NCI-H748 (cell line): Measurements from ENCODE around the gene PSD.
A peak's percentile ranks its signal among the peaks of the same experiment; 100 is the strongest.

ENCODE experiments used
- DNase-seq: peaks from one replicate; lab custom pipeline; 2025; ENCODE audit not compliant: unreplicated experiment; lab: John Stamatoyannopoulos, UW

PSD gene

DNA sequence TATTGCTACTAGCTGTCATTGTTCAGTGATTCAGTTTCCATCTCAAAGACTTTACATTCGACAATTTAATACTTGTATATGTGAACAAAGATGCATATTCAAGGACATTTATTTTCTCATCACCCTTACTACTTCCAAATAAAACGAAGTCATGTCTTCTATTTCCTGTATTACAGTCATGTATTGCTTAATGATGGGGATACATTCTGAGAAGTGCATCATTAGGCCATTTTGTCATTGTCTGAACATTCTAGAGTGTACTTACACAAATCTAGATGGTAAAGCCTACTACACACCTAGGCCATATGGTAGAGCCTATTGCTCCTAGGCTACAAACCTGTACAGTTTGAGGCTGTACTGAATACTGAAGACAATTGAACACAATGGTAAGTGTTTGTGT is 26.3 kb upstream of the PSD start:
- DNase-seq = no peak

GRCh38 chr10:102438374-102438773 is 19.8 kb upstream of the PSD start:
- no peak for DNase-seq

DNA sequence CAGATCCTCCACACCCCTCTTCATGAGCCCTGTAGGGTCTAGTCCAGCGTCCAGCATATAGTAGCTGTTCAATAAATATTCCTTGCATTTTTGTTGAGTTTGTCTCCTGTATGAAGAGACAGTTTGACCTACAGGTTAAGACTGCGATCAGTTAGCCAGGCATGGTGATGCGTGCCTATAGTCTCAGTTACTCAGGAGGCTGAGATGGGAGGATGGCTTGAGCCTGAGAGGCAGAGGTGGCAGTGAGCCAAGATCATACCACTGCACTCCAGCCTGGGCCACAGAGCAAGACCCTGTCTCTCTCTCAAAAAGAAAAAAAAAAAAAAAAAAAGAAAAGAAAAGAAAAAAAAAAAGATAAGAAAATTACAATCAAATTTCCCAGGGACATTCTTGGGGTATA is 18.9 kb upstream of the PSD start:
- no peak for DNase-seq

DNA sequence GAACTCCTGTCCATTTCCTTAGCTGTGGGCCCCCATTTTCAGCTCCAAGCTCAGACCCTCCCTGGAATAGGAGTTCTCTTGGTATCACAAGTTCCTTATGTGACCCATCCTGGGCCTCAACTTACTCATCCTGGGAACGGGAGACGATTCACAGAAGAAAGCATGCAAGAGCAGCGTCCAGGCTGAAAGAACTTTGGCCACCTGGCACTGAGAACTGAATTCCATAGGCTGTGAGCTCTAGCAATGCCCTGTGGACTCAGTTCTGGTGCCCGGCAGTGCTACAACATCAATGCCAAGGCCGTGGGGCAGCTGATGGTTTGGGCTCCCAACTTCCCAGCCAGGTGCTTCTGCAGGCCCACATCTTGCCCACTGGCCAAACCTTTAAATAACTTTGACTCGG is 17.7 kb upstream of the PSD start:
- DNase-seq = no peak

DNA sequence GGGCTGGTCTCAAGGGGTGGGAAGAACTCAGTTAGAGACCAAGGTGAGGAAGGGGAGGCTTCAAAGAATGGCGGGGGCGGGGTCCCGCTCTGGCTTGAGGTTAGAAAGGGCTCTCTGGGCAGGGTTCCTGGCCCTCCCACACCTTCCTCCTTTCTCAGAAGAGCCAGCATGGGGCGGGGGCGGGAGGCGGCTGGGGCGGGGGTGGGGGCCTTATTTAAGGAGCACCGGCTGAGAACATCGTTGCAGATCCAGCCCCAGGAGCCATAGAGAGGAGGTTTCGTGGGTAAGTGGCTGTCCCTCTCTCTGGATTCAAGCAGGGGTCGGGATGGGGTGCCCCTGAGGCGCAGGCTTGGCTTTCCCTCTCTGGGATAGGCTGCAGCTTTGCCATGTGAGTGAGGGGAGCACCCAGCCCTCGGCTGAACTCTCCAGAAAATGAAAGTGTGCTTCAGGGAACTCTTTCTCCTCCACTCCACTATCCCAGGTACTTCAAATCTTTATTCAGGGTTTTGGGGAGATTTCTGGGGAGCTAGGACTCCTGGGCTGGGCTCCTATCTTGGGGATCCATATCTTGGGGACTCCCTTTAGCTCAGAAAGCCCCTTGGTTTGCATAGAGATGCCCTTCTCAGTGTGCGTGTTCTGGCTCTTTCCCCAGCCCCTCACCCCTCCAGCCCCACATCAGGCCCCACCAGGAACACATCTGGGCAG is 17.1 kb upstream of the PSD start:
- no peak for DNase-seq

- no peak for DNase-seq
Measured at GRCh38 chr10:102435133-102435497, 16.5 kb upstream of the PSD start.

DNA sequence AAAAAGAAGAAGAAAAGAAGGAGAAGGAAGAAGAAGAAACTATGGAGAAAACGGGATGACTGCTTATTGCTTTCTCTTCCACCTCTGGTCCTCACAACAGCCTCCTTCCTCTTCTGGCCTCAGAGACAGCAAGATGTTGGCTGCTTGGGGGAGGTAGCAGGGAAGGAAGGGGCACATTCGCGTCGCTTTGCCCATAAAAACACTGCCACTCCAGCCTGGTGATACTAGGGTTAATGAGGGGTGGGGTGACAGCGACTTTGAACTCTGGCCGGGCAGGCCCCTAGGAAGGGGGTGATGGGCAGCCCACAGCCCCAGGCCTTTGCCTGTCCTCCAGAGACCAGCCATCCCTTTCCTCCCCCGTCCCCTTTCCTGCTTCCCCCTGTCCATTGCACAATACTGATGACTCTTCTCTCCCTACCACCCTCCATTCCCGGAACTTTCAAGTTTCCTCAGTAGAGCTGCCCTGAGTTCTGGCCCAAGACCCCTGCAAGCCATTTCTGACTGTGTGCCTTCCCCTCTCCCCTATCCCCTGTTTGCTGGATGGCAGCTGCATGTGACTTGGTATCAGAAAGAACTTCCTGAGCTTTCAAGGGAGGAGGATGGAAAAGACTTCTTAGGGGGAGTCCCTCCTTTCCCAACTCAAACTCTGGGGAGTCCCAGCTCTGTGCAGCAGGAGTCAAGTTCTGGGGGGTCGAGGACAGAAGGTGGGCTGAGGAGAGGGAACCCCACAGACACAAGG is 16.0 kb upstream of the PSD start:
- DNase-seq = no peak

DNA sequence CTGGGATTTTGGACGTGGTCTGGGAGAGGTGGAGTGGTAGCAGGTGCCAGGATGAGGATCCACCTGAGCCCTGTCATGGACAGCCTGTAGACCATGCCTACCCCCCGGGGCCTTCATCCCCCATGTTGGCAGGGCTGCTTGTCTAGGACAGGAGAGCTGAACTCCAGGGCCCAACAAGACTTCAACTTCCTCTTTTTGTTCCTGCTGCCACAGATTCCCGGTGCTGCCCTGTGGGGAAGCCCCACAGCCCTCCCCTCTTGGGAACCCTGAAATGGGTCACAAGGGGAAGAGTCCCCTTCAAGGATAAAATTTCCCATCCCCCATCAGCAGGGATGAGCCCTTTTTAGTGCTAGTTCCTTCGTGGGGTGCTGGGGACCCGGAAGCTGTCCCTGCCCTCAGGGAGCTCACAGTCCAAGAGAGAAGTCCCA is 15.0 kb upstream of the PSD start:
- no peak for DNase-seq

- DNase-seq = peak; percentile 94
Measured at GRCh38 chr10:102432162-102432950, 13.8 kb upstream of the PSD start, which contains the start of gene CUEDC2. Gene CUEDC2, minus strand, starts transcription at chr10:102432574. Its CDS starts 7,386 bp downstream, at chr10:102425188.

DNA sequence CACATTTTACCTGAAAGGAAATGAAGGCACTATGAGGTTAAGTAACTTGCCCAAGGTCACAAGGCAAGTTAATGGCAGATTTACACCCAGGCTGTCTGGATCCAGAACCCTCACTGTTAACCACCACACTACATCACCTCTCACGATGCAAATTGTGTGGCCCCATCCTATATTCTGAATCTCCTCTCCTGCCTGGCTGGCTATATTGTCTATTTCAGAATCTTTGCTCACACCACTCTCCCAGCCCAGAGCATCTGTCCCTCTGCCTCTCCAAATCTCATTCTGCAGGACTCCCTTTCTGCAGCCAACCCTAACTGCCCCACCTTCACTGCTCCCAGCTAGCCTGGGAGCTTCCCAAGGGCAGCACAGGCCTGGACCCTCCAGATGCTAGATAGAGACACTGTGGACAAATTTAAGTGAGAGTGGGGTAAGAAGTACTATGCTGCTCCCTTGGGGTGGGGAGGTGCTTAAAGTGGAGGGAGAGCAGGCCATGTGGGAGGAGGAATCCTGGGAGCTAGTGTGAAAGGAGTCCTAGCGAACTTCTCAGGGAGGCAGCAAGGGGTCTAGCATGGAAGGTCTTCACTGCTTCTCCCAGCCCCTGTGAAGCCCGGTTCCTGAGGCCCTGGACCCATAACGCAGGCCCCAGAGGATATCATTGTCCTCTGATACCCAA is 13.0 kb upstream of the PSD start:
- peak; percentile 29 for DNase-seq

DNA sequence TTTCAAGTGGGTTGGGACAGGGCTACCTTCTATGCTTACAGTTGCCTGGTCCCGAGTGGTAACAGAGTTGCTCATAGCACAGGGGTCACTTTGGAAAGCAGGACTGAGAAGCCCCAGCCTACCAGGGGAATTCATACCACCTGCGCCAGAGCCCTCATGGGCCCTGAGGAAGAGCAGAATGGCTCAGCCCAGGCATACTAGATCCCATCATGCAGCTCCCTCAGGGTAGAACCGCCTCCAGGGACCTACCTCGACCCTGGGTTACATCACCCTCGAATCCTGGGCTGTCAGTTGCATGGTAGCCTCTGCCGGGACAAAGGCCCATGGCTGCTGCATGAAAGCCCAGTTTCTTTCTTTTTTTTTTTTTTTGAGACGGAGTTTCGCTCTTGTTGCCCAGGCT is 10.9 kb upstream of the PSD start:
- no peak for DNase-seq

DNA sequence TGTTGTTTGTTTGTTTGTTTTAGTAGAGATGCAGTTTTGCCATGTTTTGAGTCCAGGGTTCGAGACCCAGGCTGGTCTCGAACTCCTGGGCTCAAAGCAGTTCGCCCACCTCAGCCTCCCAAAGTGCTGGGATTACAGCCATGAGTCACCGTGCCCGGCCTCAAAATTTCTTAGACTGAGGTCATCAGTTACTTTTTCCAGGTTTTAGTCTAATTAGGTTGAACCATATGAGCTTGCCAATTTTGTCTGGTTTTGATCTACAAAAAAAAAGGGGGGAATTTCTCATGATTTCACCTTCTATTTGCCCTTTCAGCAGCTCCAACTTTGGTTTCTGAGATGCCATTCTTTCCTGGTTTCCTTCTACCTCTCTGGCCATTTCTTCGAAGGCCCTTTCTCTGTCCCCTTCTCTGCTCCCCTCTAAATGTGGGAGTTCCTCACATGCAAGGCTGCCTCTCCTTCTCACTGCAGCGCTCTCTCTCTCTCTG is 8.3 kb upstream of the PSD start:
- DNase-seq = no peak

DNA sequence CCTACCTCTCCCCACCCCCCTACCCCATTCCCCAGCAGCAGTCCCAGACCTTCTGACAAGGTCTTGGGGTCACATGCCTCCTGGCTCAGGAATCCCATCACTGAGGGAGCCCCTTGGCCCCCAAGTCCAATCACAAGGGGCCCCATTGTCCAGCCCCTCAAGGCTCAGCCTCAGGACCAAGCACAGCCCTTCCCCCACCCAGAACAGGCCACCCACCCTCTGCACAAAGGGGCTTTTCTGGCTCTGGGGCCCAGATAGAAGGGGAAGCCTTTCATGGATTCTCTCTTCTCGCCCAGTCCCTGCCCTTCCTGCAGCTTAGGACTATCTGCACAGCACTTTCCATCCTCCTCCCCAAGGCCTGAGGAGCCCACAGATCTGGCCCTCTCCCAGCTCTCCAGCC is 6.9 kb upstream of the PSD start:
- no peak for DNase-seq

DNA sequence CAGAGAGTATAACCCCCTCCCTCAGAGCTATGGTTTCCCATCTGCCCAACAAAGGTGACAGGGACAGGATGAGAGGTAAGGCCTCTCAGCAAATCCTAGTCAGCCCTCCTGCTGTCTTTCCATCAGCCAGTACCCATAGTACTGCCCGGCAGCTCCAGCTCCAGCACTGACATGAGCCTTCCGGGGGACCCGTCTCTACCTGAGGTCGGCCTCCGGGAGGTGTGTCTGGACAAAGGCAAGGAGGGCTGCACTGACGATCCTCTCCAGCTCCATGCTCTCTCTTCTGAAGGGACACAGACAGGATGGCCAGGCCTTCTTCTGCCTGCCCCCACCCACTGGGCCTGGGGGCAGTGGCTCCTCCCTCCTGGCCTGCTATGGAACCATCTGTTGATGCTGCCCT is 6.3 kb upstream of the PSD start:
- DNase-seq = no peak

DNA sequence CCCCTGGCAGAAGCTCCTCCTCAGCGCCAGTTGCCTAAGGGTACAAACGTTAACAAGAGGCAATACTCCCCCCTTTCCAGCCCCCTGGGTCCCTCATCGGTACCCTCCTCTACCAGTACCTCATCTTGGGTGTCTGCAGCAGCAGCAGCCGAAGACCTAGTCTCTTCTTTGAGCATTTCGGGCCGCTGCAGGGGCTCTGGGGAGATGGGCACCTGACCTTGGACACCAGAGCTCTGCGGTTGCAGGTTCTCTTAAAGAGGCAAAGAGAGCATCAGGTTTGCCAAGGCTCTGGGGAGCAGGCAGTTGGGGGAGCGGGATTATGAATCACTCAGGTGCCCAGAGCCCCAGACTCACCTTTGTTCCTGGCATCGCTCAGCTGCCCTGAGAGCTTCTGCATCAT is 5.6 kb upstream of the PSD start:
- no peak for DNase-seq

GRCh38 chr10:102423372-102423968 is 4.9 kb upstream of the PSD start:
- no peak for DNase-seq

- DNase-seq = peak; percentile 70
Measured at GRCh38 chr10:102422545-102423129, 4.1 kb upstream of the PSD start.

DNA sequence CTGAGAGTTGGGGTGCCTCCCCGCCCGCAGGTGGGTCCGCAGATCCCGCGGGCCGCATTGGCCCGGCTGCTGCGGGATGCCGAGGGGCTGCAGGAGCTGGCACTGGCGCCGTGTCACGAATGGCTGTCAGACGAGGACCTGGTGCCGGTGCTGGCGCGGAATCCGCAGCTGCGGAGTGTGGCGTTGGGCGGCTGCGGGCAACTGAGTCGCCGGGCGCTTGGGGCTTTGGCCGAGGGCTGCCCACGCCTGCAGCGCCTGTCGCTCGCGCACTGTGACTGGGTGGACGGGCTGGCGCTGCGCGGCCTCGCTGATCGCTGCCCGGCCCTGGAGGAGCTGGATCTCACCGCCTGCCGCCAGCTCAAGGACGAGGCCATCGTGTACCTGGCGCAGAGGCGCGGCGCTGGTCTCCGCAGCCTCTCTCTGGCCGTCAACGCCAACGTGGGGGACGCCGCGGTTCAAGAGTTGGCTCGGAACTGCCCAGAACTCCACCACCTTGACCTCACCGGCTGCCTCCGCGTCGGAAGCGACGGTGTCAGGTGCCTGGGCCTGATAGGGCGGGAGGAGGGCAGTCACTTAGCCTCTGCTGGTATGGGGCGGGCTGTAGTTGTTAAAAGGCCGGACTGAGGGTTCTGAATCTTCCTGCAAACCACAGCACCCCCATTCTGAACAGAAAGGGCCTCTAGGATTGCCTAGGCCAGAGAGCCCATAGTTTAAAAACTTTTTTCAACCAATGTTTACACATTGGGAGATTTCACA is 3.4 kb upstream of the PSD start:
- DNase-seq = peak; percentile 41

DNA sequence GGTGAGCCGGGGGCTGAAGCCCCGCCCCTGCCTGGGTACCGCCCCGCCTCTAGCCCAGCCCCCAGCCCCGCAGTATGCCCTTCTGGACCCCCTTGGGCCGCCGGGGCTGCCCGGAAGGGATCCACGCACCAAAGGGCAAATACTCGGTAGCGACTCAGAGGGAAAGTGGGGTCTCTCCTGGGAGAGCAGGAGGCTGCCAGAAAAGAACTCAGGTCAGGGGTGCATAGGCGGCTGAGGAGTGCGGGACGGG is 2.8 kb upstream of the PSD start:
- DNase-seq = no peak
